Activated naive CD4-positive, alpha-beta T cell treated with anti-CD3 and anti-CD28 coated beads, Interleukin-2, amount 50 U/mL, for 72 hours (primary cell): ENCODE data around the gene TACC2. TPM values are rescaled to one million over a fixed set of nuclear protein-coding genes. Genes with fewer than 3 reads are reported as not detected.

Experiments
- ATAC-seq, 2 donors: fragments of 150-1000 bp; cut with Tn5 transposase; 2 replicates each; pipeline ENCODE4 v1.10.0; 2021; ENCODE audit warnings: mild to moderate bottlenecking in 2 of 2, moderate library complexity in 2 of 2
- DNase-seq, 2 donors: peaks; one replicate each; pipeline ENCODE4 v3.0.0; 2021 to 2022; ENCODE audit warnings: low spot score in 2 of 2
- H3K27ac Mint-ChIP-seq, 2 donors: one replicate each; pipeline ENCODE4 v1.8.0; 2022; ENCODE audit warnings: mild to moderate bottlenecking in 2 of 2, mixed read lengths in 2 of 2
- H3K36me3 Mint-ChIP-seq, 2 donors: one replicate each; pipeline ENCODE4 v1.8.0; 2022; ENCODE audit warnings: mixed read lengths in 2 of 2
- H3K9me3 Mint-ChIP-seq, 2 donors: one replicate each; pipeline ENCODE4 v1.8.0; 2022; ENCODE audit warnings: mixed read lengths in 2 of 2
- total RNA-seq, 2 donors: library from RNA; stranded (reverse); gene quantifications; one replicate each; pipeline ENCODE4 v1.2.3, GENCODE V29; 2022

The TACC2 gene
- total RNA-seq, 2 donors from 2014 or later: not detected

DNA sequence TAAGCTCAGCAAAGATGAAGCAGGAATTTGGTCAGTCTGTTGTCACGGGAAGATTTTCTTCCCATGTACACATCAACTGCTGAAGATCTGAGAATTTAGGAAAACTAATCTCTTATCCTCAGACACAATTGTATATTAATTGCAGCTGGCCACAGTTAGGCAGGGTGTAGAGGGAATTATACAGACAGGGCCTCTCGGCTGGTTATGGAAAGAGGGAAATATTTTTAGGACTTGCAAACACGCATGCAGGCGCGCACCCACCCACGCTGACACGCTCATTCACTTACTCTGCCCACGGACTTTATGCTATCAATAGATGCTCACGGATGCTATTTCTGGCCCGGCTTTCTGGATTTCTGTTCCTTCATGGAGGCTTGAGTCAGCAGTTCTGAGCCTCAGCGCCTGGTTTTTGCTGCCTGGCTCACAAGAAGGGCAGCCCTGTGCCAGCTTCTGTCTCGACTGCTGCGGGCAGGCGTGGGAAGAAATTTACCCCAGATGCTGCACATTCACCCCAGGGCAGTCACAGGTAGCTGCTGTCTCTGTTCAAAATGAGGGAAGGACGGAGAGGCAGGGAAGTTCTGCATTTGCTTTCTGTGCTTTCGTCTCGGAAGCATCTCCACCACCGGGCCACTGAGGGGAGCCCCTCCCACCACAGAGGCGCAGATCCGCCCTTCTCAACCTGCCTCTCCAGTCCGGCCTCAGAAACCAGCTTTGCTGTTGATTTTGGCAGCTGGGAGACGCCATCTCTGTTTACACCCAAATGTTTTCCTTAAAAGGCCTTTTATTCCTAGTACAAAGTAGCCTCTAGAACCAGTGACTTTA, 165.8 kb downstream of the TACC2 start:
- DNase-seq (no peak), ATAC-seq (no peak)
- H3K36me3 Mint-ChIP-seq: no peaks in the 10 kb centered on the region
- H3K27ac Mint-ChIP-seq: no peak overlapping the region
- no peaks in the 10 kb centered on the region for H3K9me3 Mint-ChIP-seq

DNA sequence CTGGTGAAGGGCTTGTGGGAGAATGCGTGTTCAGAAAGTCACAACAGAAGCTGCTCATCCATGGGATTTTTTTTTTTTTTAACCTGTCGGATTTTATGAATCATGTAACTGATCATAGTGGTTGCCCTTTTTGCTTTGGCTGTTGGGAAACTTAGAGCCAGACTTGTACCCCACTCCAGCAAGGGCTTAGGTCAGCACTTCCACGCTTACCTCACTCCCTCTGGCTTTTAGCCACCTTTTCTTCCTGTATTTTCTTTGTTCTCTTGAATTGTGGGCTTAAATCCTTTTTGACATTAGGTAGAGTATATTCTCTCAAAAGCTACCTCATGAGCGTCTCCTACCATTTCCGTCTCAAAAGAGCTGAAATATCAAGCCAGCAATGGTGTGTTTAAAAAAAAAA, 168.5 kb downstream of the TACC2 start:
- Mint-ChIP-seq H3K27ac (no peak overlapping the region), H3K9me3 (no peaks in the 10 kb centered on the region), H3K36me3 (no peaks in the 10 kb centered on the region)
- no peak for DNase-seq
- no peak for ATAC-seq

DNA sequence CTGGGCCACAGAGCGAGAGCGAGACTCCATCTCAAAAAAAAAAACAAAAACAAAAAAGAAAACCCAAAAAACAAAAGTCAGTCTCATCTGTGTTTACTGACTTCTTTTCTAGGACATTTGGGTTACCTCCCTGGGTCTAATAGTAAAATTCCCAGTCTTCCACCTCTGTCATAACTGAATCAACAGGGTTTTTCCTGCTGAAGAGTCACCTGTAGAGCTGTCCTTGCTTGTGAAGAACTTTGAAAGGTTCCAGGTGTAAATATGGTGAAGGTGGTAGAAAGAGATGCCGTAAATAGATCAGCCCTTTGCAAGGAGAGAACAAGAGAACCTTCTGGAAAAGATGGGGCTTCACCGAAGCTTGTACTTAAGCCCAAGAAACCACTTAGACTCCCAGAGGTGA, 169.4 kb downstream of the TACC2 start:
- Mint-ChIP-seq H3K27ac (no peak overlapping the region), H3K36me3 (no peaks in the 10 kb centered on the region), H3K9me3 (no peaks in the 10 kb centered on the region)
- DNase-seq (no peak), ATAC-seq (no peak)

GRCh38 chr10:122159141-122159970, 170.4 kb downstream of the TACC2 start:
- Mint-ChIP-seq H3K36me3 (peaks cover 0 to 4% of the 10 kb centered on the region in 2 donors), H3K9me3 (no peaks in the 10 kb centered on the region), H3K27ac (no peak overlapping the region)
- DNase-seq (no peak), ATAC-seq (no peak)

DNA sequence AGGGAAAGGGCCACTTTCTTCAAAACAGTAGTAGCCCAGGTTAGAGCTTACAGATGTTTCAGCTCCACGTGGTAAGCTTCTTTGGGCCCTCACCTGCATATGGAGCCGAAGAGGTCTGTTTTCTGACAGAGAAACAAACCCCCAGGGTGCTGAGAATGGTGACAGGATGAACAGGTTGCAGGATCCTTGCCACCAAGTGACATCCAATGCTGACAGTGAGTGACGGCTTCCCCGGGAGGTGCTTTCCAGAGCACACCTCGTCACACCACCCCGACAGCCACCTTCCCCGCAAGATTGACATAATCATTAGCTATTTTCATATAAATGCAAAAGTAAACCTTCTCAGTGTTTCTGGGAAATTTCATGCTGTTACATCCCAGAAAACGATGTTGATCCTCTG, 172.8 kb downstream of the TACC2 start:
- Mint-ChIP-seq H3K9me3 (no peaks in the 10 kb centered on the region), H3K27ac (no peak overlapping the region), H3K36me3 (peaks cover 0 to 7% of the 10 kb centered on the region in 2 donors)
- ATAC-seq: no peak
- DNase-seq: no peak

- DNase-seq (no peak), ATAC-seq (no peak)
- Mint-ChIP-seq H3K9me3 (no peaks in the 10 kb centered on the region), H3K36me3 (peaks cover 0 to 7% of the 10 kb centered on the region in 2 donors), H3K27ac (no peak overlapping the region)
Observed at GRCh38 chr10:122162671-122163173, 173.8 kb downstream of the TACC2 start.

DNA sequence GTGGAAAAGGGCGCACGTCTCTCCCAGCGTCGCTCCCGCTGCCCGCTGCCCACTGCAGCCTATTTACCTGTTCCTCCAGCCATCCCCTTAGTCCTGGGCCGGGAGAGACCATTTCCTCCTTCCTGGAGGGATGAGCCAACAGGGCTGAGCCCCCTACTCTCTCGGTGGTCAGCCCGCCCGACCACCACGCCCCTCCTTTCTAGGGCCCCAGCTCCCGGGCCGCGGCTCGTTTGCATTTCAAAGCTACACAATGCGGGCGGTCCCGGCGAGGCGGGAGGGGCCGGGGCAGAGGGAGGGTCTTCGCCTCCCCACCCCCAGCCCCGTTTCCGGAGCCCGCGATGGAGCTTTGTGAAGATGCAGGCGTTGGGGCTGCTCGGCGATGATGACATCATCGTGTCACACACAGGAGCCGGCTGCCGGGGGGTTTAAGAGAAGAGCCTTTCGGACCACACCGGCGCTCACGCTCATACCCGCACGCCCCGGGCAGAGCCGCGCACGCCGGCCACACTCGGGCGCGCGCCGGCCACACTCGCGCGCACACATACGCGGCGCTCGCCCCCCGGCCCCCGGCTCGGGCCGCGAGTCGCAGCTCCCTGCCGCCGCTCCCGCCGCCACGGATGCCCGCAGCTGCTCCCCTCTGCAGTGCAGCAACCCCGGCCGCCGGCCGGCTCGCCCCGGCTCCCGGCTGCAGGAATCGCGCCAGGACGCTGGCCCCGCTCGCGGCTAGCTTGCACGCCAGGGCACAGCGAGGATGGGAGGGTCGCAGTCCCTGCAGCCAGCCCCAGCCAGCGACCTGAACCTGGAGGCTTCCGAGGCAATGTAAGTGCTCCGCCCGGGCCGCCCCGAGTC, 174.4 kb downstream of the TACC2 start:
- peaks cover 0 to 7% of the 10 kb centered on the region in 2 donors for H3K36me3 Mint-ChIP-seq
- ATAC-seq: peak in 1 of 2 donors; percentile 32
- H3K9me3 Mint-ChIP-seq: no peaks in the 10 kb centered on the region
- no peak overlapping the region for H3K27ac Mint-ChIP-seq
- no peak for DNase-seq

DNA sequence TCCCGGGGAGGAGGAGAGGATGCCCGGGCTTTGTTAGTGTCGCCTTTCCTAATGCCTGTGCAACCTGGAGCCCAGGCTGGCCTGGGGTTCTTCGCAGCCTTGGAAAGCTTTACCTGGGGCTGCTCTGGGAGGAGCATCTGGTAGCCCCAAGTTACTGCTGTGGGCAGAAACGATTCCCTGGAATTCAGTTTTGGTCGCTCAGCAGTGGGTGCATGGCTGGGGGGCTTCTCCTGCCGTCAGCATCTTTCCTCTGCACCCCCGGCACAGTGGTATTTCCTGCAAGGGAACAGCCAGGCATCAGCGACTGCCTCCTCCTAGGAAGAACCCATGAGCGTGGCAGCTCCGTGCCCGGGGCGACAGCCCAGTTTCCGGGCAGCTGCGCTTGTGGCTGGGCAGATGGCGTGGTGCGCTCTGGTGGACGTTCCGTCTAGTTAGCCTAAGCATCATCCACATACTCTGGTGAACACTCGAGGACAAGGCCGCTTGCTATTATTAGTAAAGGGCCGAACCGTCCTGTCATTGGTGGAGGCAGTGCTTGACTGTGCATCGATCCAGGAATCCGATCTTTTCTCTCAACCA, 175.1 kb downstream of the TACC2 start:
- no peak for ATAC-seq
- H3K36me3 Mint-ChIP-seq: peaks cover 0 to 7% of the 10 kb centered on the region in 2 donors
- no peak overlapping the region for H3K27ac Mint-ChIP-seq
- no peaks in the 10 kb centered on the region for H3K9me3 Mint-ChIP-seq
- DNase-seq: no peak

- no peak for DNase-seq
- H3K36me3 Mint-ChIP-seq: peaks cover 0 to 7% of the 10 kb centered on the region in 2 donors
- no peak overlapping the region for H3K27ac Mint-ChIP-seq
- no peaks in the 10 kb centered on the region for H3K9me3 Mint-ChIP-seq
- ATAC-seq: no peak
Observed at GRCh38 chr10:122164815-122165483, 176.0 kb downstream of the TACC2 start.

GRCh38 chr10:122165484-122166276, 176.7 kb downstream of the TACC2 start:
- Mint-ChIP-seq H3K27ac (no peak overlapping the region), H3K9me3 (no peaks in the 10 kb centered on the region), H3K36me3 (peaks cover 0 to 7% of the 10 kb centered on the region in 2 donors)
- ATAC-seq (no peak), DNase-seq (no peak)

- no peak overlapping the region for H3K27ac Mint-ChIP-seq
- H3K36me3 Mint-ChIP-seq: peaks cover 0 to 7% of the 10 kb centered on the region in 2 donors
- ATAC-seq: no peak
- no peaks in the 10 kb centered on the region for H3K9me3 Mint-ChIP-seq
- no peak for DNase-seq
Observed at GRCh38 chr10:122168101-122168500, 179.1 kb downstream of the TACC2 start.

DNA sequence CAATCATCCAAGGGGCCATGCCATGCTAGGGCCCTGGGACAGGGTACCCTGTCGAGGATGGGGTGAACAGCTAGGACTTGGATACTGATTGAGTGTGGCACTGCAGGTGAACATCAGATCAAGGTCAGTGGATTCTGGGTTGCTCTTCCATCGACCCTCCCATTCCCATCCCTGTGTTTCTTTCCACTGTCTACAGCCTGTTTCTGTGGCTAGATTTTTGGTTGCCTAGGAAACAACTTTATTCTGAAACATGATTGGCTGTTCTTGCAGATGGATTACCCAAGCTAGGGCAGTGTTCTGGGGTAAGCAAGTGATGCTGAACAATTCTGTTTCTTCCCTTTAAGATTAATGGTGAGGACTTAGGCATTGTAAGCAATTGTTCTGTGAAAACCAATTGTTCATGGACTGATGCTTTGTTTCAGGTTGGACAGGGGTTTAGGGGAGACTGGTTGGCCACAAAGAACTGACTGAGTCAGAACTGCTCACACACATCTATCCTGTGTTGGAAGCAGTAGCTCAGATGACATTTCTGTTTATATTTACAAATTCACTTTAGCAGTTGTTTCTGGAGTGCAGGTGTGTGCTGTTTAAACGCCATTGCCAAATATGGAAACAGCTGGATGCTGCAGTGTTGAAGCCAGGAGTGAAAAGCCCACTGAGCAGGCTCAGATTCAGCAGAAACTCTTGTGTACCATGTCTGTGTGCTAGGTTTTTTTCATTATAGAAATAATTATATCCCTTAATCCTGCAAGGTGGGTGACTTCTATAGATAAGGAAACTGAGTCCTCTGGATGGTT, 179.8 kb downstream of the TACC2 start:
- ATAC-seq (no peak), DNase-seq (no peak)
- no peaks in the 10 kb centered on the region for H3K9me3 Mint-ChIP-seq
- H3K36me3 Mint-ChIP-seq: peaks cover 0 to 7% of the 10 kb centered on the region in 2 donors
- H3K27ac Mint-ChIP-seq: no peak overlapping the region

DNA sequence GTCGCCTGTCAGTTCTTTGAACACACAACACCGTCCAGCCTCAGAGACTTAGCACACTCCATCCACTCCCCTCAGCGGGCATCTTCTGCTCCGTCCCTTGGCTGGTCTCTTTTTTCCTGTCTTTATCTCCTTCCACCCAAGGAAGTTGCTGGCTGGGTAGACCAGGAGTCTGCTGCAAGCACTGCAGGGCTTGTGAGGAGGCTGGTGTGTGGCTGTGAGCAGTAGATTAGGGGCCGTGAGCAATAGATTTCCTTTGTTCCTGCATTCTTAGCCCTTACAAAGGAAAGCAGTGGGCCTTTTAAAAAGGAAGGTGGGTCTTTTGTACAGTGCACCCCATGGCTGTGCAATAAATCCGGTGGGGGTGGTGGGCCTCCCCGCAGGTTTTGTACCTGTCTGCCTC, 181.8 kb downstream of the TACC2 start:
- Mint-ChIP-seq H3K27ac (no peak overlapping the region), H3K9me3 (no peaks in the 10 kb centered on the region), H3K36me3 (no peaks in the 10 kb centered on the region)
- DNase-seq (no peak), ATAC-seq (no peak)

- H3K36me3 Mint-ChIP-seq: no peaks in the 10 kb centered on the region
Observed at GRCh38 chr10:122171302-122172075, 182.5 kb downstream of the TACC2 start.

More at GRCh38 chr10:122171302-122172075, 182.5 kb downstream of the TACC2 start:
- Mint-ChIP-seq H3K27ac (no peak overlapping the region), H3K9me3 (no peaks in the 10 kb centered on the region)
- DNase-seq (no peak), ATAC-seq (no peak)
